ENCODE results near the gene GRM7.

GRM7 gene

DNA sequence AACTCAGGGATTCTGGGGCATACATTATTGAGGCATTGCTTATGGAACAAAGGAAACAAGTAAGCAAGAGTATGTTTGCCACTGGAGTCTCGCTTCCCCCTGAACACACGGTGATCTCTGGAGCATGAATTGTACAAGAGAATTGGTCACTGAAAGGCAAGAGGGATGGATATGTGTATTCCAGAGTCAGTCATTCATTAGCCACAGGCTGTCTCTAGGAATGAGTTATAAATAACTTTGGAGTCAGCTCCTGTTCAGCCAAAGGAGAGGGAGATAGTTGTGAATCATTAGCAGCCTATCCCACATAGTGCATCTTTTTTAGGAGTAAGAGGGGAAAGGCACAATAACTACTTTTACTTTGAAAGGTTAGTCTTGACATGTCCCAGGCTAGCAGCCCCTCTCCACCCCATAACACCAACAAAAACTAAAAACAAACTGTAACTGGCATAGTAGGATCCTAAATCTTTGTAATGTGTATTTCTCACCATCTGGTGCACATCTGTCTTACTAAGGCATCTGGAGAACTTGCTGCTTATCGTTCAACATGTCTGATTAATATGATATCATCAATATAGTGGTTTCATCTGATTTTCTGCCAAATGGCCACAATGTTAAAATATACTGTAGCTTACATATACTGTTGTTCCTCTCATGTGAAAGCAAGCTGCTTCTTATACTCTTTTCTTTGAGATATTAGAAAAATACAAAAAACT lies 462.2 kb downstream of the GRM7 start:
- peak; percentile 21 for DNase-seq

GRCh38 chr3:7328339-7328738 lies 467.4 kb downstream of the GRM7 start:
- no peak for DNase-seq

- no peak for DNase-seq
Measured at GRCh38 chr3:7332696-7333095, 471.8 kb downstream of the GRM7 start.

GRCh38 chr3:7333125-7333524 lies 472.2 kb downstream of the GRM7 start:
- DNase-seq: no peak

DNA sequence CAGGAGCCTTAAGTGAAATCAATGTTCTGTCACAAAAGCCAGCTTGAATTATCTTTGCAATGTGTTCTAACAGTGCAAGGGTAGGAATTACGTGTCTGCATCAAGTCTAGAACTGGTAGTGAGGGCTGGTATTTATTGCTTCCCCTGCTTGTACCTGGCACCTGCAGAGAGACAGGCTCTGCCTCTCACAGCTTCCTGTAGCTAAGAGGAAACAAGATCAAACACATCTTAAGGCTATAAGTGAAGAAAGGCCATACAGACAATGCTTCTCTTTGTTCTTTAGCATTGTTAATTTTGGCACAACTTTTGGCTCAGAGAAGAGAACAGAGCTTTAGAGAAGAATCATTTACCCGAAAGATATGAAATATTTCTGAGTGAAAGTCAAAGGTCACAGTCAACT lies 479.9 kb downstream of the GRM7 start:
- no peak for DNase-seq

GRCh38 chr3:7346364-7346763 lies 485.4 kb downstream of the GRM7 start:
- no peak for DNase-seq

GRCh38 chr3:7357101-7357500 lies 496.2 kb downstream of the GRM7 start:
- DNase-seq: no peak

DNA sequence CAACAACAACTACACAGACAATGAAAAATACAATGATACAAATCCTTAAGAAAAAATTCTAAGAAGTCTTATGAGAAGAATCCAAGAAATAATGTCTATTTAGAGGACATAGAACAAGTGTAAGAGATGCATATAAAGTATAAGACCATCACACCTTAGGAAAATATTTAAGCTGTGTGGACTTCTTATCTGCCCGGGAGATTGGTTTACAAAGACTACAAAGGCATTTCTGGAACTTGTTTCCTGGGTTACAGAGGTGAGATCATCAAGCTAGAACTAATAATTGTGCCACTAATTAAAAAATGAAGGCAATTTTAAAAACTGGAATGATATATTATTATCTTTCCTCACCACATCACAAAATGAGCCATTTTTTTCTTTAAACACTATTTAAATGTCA lies 507.1 kb downstream of the GRM7 start:
- no peak for DNase-seq

GRCh38 chr3:7368597-7368996 lies 507.7 kb downstream of the GRM7 start:
- no peak for DNase-seq

GRCh38 chr3:7371693-7372572 lies 511.0 kb downstream of the GRM7 start:
- no peak for DNase-seq

GRCh38 chr3:7377103-7377502 lies 516.2 kb downstream of the GRM7 start:
- no peak for DNase-seq

- DNase-seq: no peak
Measured at GRCh38 chr3:7381741-7382140, 520.8 kb downstream of the GRM7 start.

DNA sequence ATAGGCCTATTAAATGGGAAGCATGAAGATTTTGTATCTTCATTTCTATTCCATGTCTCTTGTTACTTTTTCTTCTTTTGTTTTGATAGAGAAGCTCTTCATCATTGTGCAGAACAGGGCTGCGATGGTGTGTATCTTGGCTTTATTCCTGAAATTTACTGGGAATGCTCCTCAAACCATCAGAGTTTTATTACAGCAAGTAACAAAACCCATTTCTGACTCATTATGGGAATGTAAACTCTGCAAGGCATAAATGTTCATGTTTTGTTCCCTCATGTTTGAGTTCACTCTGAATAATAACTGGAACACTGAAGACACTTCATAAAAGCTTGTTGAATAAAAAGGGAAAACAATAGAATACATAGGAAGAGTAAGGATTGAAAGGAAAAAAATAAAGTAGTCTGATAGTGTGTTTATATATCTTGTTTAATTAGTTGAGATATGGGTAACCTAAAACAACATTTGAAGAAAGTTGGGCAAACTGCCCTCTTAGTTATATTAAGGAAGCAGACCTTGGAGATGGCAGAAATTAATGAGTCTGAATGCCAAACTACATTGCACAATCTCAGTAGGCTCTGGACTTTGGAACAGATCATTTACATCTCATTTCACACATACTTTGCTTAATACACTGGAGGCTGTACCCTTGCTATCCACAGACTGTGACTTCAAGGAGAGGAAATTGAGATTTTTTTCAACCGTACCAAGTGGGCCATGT lies 521.5 kb downstream of the GRM7 start:
- peak; percentile 32 for DNase-seq

DNA sequence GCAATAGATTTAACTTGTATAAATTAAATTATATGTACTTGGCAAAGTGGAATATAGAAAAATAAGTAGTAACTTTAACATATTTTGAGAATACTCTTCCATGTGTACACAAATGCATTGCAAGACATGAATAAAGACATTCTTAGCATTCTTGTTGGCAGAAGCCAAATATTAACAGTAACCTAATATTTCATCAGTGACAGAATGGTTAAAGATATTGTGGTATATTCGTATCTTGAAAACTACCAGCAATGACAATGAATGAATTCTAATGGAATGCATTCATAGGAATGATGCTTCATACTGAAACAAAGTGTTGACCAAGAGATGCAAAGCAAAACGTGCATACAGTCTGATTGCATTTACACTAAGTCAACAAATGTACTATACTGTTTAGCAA lies 524.7 kb downstream of the GRM7 start:
- no peak for DNase-seq

- DNase-seq: no peak
Measured at GRCh38 chr3:7388026-7388425, 527.1 kb downstream of the GRM7 start.

DNA sequence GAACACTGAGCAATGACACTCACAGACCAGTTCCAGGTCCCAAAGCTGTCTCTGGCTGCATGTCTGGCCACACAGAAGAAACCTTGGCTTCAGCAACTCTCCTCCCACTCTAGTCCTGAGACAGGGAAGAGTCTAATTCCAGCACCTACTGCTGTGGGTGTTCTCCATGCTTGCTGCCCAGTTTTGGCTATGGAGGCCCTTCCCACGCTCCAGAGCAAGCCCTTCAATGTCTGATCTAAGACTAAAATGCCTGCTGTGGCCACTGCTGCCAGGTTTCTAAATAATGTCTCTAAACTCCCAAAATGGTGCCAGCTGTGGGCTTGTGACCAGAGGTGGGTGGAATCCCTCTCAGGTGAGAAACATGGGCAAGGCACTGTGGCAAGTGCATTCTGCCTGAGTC lies 531.3 kb downstream of the GRM7 start:
- no peak for DNase-seq

DNA sequence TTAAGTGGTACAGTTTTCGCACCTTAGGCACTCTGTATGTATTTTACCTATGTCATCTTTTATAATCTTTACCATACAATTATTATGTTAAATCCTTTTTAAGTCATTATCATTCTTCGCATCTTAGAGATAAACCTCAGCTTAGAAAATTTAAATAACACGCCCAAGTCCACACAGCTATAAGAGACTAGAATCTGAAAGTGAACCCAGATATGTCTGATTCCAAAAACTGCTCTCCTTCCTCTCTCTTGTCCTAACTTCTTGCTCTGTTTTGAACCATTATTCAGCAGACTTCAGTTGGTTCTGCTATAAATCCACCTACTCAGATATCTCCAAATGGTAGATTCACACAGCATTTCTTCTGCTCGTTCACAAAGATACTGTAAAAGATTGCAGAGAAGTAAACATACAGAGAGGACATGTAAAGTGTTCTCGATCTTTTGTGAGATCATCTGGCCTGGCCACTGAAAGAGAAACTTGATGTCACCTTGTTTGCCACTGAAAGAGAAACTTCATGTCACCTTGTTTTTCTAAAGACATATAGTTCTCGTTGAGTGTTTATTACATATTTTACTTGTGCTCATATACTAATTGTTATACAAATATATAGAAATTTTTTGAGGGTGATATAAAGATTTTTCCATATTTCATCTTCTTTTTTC lies 533.2 kb downstream of the GRM7 start:
- no peak for DNase-seq

GRCh38 chr3:7396534-7396933 lies 535.6 kb downstream of the GRM7 start:
- no peak for DNase-seq

GRCh38 chr3:7397097-7397496 lies 536.2 kb downstream of the GRM7 start:
- no peak for DNase-seq

GRCh38 chr3:7400360-7400759 lies 539.4 kb downstream of the GRM7 start:
- DNase-seq: no peak

DNA sequence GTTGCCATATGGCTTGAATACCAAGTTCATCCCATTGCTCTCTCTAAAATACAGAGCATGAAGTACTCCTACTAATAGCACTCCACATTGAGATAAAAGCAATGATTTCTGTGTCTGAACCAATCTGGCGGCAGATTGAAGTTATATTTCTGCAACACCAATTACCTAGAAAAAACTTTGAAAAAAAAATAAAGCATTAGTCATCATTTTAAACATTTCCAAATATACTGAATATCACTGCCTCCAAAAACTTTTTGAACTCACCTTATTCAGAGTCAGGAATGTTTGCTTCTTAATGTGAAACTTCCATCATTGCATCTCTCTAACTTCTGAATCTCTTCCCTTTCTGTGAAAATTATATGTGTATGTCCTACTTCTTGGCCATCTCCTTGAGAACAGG lies 540.5 kb downstream of the GRM7 start:
- no peak for DNase-seq

- no peak for DNase-seq
Measured at GRCh38 chr3:7407107-7407506, 546.2 kb downstream of the GRM7 start.

DNA sequence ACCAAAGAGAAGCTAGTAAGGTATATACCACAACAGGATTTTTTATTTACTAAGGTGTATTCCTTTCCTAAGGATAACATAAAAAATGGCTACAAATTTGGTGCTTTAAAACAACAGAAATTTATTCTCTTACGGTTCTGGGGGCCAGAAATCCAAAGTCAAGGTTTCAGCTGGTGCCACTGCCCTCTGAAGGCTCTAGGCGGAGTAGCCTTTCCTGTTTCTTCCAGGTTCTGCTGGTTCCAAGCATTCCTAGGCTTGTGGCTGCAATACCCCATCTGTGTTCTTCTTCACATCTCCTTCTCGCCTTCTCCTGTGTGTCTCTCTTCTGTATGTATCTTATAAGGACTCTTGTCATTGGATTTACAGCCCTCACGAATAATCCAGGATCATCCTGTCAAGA lies 549.9 kb downstream of the GRM7 start:
- no peak for DNase-seq
